ENCODE data around the gene MYO1B.

Gene MYO1B

GRCh38 chr2:191245046-191245868, at the start of gene MYO1B:
Gene MYO1B, plus strand, starts transcription at chr2:191245404. Its CDS starts 31,492 bp downstream, at chr2:191276896.
- peak; percentile 96 for DNase-seq

- DNase-seq: no peak
Measured at GRCh38 chr2:191197096-191197495, 48.1 kb upstream of the MYO1B start.

GRCh38 chr2:191198271-191198670, 46.9 kb upstream of the MYO1B start:
- no peak for DNase-seq

- DNase-seq: no peak
Measured at GRCh38 chr2:191199929-191200512, 45.2 kb upstream of the MYO1B start.

GRCh38 chr2:191200910-191201309, 44.3 kb upstream of the MYO1B start:
- no peak for DNase-seq

GRCh38 chr2:191202209-191202721, 42.9 kb upstream of the MYO1B start:
- no peak for DNase-seq

GRCh38 chr2:191202881-191203397, 42.3 kb upstream of the MYO1B start:
- DNase-seq: no peak

GRCh38 chr2:191204433-191204832, 40.8 kb upstream of the MYO1B start:
- no peak for DNase-seq

GRCh38 chr2:191206613-191207471, 38.4 kb upstream of the MYO1B start:
- peak; percentile 42 for DNase-seq

- no peak for DNase-seq
Measured at GRCh38 chr2:191209340-191209739, 35.9 kb upstream of the MYO1B start.

GRCh38 chr2:191212119-191212518, 33.1 kb upstream of the MYO1B start:
- DNase-seq: no peak

GRCh38 chr2:191213333-191213732, 31.9 kb upstream of the MYO1B start:
- DNase-seq: no peak

- DNase-seq: no peak
Measured at GRCh38 chr2:191215230-191215629, 30.0 kb upstream of the MYO1B start.

GRCh38 chr2:191215666-191216065, 29.5 kb upstream of the MYO1B start:
- peak; percentile 6 for DNase-seq

GRCh38 chr2:191217580-191217979, 27.6 kb upstream of the MYO1B start:
- DNase-seq: peak; percentile 83

- DNase-seq: peak; percentile 83
Measured at GRCh38 chr2:191218292-191218898, 26.8 kb upstream of the MYO1B start.

- no peak for DNase-seq
Measured at GRCh38 chr2:191220671-191221070, 24.5 kb upstream of the MYO1B start.

- DNase-seq: no peak
Measured at GRCh38 chr2:191221666-191222065, 23.5 kb upstream of the MYO1B start.

GRCh38 chr2:191222507-191222906, 22.7 kb upstream of the MYO1B start:
- DNase-seq: no peak

- no peak for DNase-seq
Measured at GRCh38 chr2:191222952-191223351, 22.3 kb upstream of the MYO1B start.

- peak; percentile 5 for DNase-seq
Measured at GRCh38 chr2:191225126-191225525, 20.1 kb upstream of the MYO1B start.

- no peak for DNase-seq
Measured at GRCh38 chr2:191225690-191226089, 19.5 kb upstream of the MYO1B start.

- DNase-seq: no peak
Measured at GRCh38 chr2:191226196-191226595, 19.0 kb upstream of the MYO1B start.
